Measurements from ENCODE around the gene GRAMD1A.

DNA sequence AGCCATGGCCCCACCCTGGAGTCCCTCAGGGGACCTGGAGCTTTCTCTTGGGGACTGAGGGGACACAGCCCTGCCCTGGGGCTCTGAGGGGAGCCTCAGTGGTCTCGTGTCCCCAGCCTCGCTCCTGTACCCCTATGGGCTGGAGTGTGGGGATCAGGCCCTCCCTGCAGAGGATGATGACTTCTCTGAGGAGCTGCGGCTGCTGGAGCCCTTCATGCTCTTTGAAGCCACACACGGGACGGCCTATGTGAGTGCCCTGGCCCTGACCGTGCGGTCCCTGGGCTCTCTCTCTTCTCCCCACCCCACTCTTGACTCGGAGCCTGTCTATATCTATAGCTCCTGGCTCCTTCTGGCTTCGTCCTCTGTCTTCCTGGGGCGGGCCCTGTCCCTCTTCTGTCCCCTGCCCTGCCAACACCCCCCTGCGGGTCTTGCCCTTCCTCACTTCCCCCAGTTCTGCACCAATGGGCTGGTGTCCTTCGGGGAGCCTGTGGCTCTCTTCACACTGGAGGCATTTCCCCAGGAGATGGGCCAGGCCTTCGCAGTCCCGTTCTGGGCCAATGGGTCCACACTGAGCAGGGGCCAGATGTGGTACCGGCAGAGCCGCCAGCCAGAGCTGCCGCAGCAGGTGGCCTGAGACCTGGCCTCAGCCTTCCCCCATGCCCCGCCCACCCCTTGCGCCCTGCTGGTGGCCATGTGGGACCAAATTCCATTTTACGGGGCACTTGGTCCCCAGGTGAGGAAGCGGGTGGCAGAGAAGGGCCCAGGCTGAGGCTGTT lies 74.5 kb downstream of the GRAMD1A start:
- TF ChIP-seq GATA2 (IDR thresholded peaks at IDR 0.05; ENCODE audit: low read depth, low read length) (no peak), GATA3 (IDR thresholded peaks at IDR 0.05; ENCODE audit: low read depth, low read length) (no peak)

Measured in SH-SY5Y (cell line).